ENCODE measurements around the gene MDM1. TPM values are rescaled to one million over a fixed set of nuclear protein-coding genes. Genes with fewer than 3 reads are reported as not detected.

Gene MDM1
- polyA plus RNA-seq, 3 donors = 6.7 to 10.9 (median 10.3) TPM

GRCh38 chr12:68264857-68265256, 67.3 kb downstream of the MDM1 start:
- H4K20me1 ChIP-seq (ENCODE audit: insufficient read depth, low read length) = no peaks in the 10 kb centered on the region
- H3K27ac ChIP-seq (ENCODE audit: low read depth in 1 of 2, low read length in 2 of 2) = no peak overlapping the region
- DNase-seq = no peak
- H3K4me3 ChIP-seq (replicated peaks in 1 of 3; ENCODE audit: low read depth in 2 of 3, low read length in 3 of 3) = no peak overlapping the region
- no peaks in the 10 kb centered on the region for H3K79me2 ChIP-seq (ENCODE audit: insufficient read depth, low read length)
- TF ChIP-seq CTCF (IDR thresholded peaks at IDR 0.05) = no peak
- no peaks in the 10 kb centered on the region for H3K9me3 ChIP-seq (replicated peaks in 1 of 2; ENCODE audit: control insufficient read depth in 1 of 2, insufficient read depth in 1 of 2, low read length in 2 of 2)
- WGBS (ENCODE audit: insufficient coverage) = no CpG with 5 or more reads among the region's 2 CpGs
- H3K4me2 ChIP-seq (replicated peaks; ENCODE audit: extremely low read depth, low read length, poor library complexity, severe bottlenecking) = no peak overlapping the region
- Mint-ChIP-seq H3K36me3 (no peaks in the 10 kb centered on the region), H3K4me3 (no peak overlapping the region), H3K4me1 (peaks cover 35% of the 10 kb centered on the region), H3K9me3 (peaks cover 0 to 2% (median 0%) of the 10 kb centered on the region in 7 donors), H3K27me3 (ENCODE audit: low read depth in 3 of 3) (peaks cover 2 to 5% (median 3%) of the 10 kb centered on the region in 3 donors), H3K27ac (peak overlapping the region in 1 of 7 donors; percentile 47)
- no peaks in the 10 kb centered on the region for H3K36me3 ChIP-seq (replicated peaks in 1 of 2; ENCODE audit: control insufficient read depth in 1 of 2, insufficient read depth in 2 of 2, low read length in 2 of 2)
- no peak overlapping the region for H3K9ac ChIP-seq (ENCODE audit: insufficient read depth, low read length, poor library complexity, severe bottlenecking)
- intact Hi-C loops (cut with micrococcal nuclease) = no loop called here
- H3K4me1 ChIP-seq (ENCODE audit: control insufficient read depth in 1 of 2, insufficient read depth in 2 of 2, low read length in 2 of 2) = peaks cover 23% of the 10 kb centered on the region in 2 donors
- no peaks in the 10 kb centered on the region for H3K27me3 ChIP-seq (ENCODE audit: control insufficient read depth in 2 of 2, insufficient read depth in 2 of 2, low read length in 2 of 2)
- no peak overlapping the region for H2AFZ ChIP-seq (ENCODE audit: insufficient read depth, low read depth, low read length, poor library complexity, severe bottlenecking)

- Mint-ChIP-seq H3K36me3 (no peaks in the 10 kb centered on the region), H3K27me3 (ENCODE audit: low read depth in 3 of 3) (peaks cover 3 to 5% (median 4%) of the 10 kb centered on the region in 3 donors), H3K9me3 (peaks cover 0 to 2% (median 0%) of the 10 kb centered on the region in 7 donors), H3K4me1 (peaks cover 32% of the 10 kb centered on the region), H3K4me3 (no peak overlapping the region), H3K27ac (no peak overlapping the region)
- 88% methylated on average over 4 of the region's 7 CpGs for WGBS (ENCODE audit: insufficient coverage)
- H3K27ac ChIP-seq (ENCODE audit: low read depth in 1 of 2, low read length in 2 of 2) = no peak overlapping the region
- H4K20me1 ChIP-seq (ENCODE audit: insufficient read depth, low read length) = no peaks in the 10 kb centered on the region
- no peaks in the 10 kb centered on the region for H3K27me3 ChIP-seq (ENCODE audit: control insufficient read depth in 2 of 2, insufficient read depth in 2 of 2, low read length in 2 of 2)
- no peaks in the 10 kb centered on the region for H3K79me2 ChIP-seq (ENCODE audit: insufficient read depth, low read length)
- peak in 1 of 3 donors; percentile 6 for DNase-seq
- H3K9me3 ChIP-seq (replicated peaks in 1 of 2; ENCODE audit: control insufficient read depth in 1 of 2, insufficient read depth in 1 of 2, low read length in 2 of 2) = no peaks in the 10 kb centered on the region
- no peak overlapping the region for H3K4me2 ChIP-seq (replicated peaks; ENCODE audit: extremely low read depth, low read length, poor library complexity, severe bottlenecking)
- no peak overlapping the region for H3K9ac ChIP-seq (ENCODE audit: insufficient read depth, low read length, poor library complexity, severe bottlenecking)
- H3K4me3 ChIP-seq (replicated peaks in 1 of 3; ENCODE audit: low read depth in 2 of 3, low read length in 3 of 3) = no peak overlapping the region
- H3K4me1 ChIP-seq (ENCODE audit: control insufficient read depth in 1 of 2, insufficient read depth in 2 of 2, low read length in 2 of 2) = peaks cover 21 to 23% of the 10 kb centered on the region in 2 donors
- no peak for TF ChIP-seq CTCF (IDR thresholded peaks at IDR 0.05)
- H2AFZ ChIP-seq (ENCODE audit: insufficient read depth, low read depth, low read length, poor library complexity, severe bottlenecking) = no peak overlapping the region
- intact Hi-C loops (cut with micrococcal nuclease) = no loop called here
- no peaks in the 10 kb centered on the region for H3K36me3 ChIP-seq (replicated peaks in 1 of 2; ENCODE audit: control insufficient read depth in 1 of 2, insufficient read depth in 2 of 2, low read length in 2 of 2)
These were observed 67.9 kb downstream of the MDM1 start for GRCh38 chr12:68264158-68264855.

Data from CD14-positive monocyte (primary cell).